ENCODE measurements around the gene CUX1. TPM values are rescaled to one million over a fixed set of nuclear protein-coding genes. Genes with fewer than 3 reads are reported as not detected.

CUX1 gene
- total and polyA plus RNA-seq, 2 of the 13 experiments (the other 11 are each of a cell fraction or from before 2014, with no cell fraction given), result 13.7 to 14.9 TPM

DNA sequence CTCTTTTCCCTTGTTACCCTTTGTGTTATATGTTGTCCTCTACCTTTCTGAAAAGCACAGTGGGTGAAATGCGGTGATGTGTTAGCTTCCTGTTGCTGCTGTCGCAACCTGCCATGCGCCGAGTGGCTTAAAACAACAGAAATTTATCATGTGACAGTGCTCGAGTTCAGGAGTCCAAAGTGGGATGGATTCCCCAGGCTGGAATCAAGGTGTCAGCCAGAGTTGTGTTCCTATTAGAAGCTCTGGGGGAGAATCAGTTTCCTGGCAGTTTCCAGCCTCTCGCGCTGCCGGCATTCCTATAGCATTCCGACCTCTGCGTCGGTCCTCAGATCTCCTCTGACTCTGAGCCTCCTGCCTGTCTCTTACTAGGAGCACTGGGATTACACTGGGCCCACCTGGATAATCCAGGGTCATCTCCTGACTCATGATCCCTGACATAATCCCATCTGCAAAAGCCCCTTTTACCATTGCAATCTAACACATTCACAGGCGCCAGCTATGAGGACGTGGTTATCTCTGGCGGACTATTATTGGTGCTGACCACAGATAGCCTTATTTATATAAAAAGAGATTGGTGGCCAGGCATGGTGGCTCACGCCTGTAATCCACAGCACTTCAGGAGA lies 207.5 kb downstream of the CUX1 start (continued):
- TF ChIP-seq, protein P1, sequence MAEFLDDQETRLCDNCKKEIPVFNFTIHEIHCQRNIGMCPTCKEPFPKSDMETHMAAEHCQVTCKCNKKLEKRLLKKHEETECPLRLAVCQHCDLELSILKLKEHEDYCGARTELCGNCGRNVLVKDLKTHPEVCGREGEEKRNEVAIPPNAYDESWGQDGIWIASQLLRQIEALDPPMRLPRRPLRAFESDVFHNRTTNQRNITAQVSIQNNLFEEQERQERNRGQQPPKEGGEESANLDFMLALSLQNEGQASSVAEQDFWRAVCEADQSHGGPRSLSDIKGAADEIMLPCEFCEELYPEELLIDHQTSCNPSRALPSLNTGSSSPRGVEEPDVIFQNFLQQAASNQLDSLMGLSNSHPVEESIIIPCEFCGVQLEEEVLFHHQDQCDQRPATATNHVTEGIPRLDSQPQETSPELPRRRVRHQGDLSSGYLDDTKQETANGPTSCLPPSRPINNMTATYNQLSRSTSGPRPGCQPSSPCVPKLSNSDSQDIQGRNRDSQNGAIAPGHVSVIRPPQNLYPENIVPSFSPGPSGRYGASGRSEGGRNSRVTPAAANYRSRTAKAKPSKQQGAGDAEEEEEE (CRISPR knock-in tag; IDR thresholded peaks at IDR 0.05; ENCODE audit: borderline replicate concordance), result no peak
- TF ChIP-seq KAT2B (IDR thresholded peaks at IDR 0.05; ENCODE audit: borderline replicate concordance, low read depth, low read length) (no peak), ZNF800 (CRISPR knock-in tag; IDR thresholded peaks at IDR 0.05) (peak; percentile 78), KDM4B (CRISPR knock-in tag; IDR thresholded peaks at IDR 0.05) (no peak), ERF (CRISPR knock-in tag; IDR thresholded peaks at IDR 0.05) (peak; percentile 64), HOXA9 (CRISPR knock-in tag; IDR thresholded peaks at IDR 0.05; ENCODE audit: borderline replicate concordance) (0 out of 2 replicates have a peak, but pooled peaks have one; percentile 64), GABPB1 (CRISPR knock-in tag; IDR thresholded peaks at IDR 0.05) (peak; percentile 57; the same call in 1 of the 2 replicates), ZNF766 (CRISPR knock-in tag; IDR thresholded peaks at IDR 0.05; ENCODE audit: borderline replicate concordance) (no peak), KAT7 (CRISPR knock-in tag; IDR thresholded peaks at IDR 0.05; ENCODE audit: borderline replicate concordance) (no peak), NFE2L1 (CRISPR knock-in tag; IDR thresholded peaks at IDR 0.05; ENCODE audit: borderline replicate concordance) (no peak), TFDP1 (CRISPR knock-in tag; IDR thresholded peaks at IDR 0.05; ENCODE audit: borderline replicate concordance) (no peak), ZNF652 (CRISPR knock-in tag; IDR thresholded peaks at IDR 0.05; ENCODE audit: borderline replicate concordance, low read depth) (no peak), ZNF614 (CRISPR knock-in tag; IDR thresholded peaks at IDR 0.05; ENCODE audit: borderline replicate concordance) (peak; percentile 27; the same call in 1 of the 2 replicates), CC2D1A (CRISPR knock-in tag; IDR thresholded peaks at IDR 0.05) (no peak), ZNF510 (CRISPR knock-in tag; IDR thresholded peaks at IDR 0.05; ENCODE audit: low read depth) (no peak), ZNF101 (CRISPR knock-in tag; IDR thresholded peaks at IDR 0.05; ENCODE audit: borderline replicate concordance, low read depth) (no peak), ZNF775 (CRISPR knock-in tag; IDR thresholded peaks at IDR 0.05; ENCODE audit: borderline replicate concordance) (no peak), SCMH1 (CRISPR knock-in tag; IDR thresholded peaks at IDR 0.05; ENCODE audit: borderline replicate concordance) (no peak), RFXANK (CRISPR knock-in tag; IDR thresholded peaks at IDR 0.05) (no peak), ZNF382 (CRISPR knock-in tag; IDR thresholded peaks at IDR 0.05; ENCODE audit: borderline replicate concordance) (no peak), ZSCAN21 (CRISPR knock-in tag; IDR thresholded peaks at IDR 0.05; ENCODE audit: borderline replicate concordance) (no peak; the same call in 1 of the 2 replicates), CHD2 (IDR thresholded peaks at IDR 0.05; ENCODE audit: low read depth, low read length) (0 out of 2 replicates have a peak, but pooled peaks have one; percentile 46), GTF3A (CRISPR knock-in tag; conservative IDR thresholded peaks at IDR 0.05) (no peak), ARID2 (CRISPR knock-in tag; IDR thresholded peaks at IDR 0.05; ENCODE audit: borderline replicate concordance) (no peak)
- TF ChIP-seq, protein P2, sequence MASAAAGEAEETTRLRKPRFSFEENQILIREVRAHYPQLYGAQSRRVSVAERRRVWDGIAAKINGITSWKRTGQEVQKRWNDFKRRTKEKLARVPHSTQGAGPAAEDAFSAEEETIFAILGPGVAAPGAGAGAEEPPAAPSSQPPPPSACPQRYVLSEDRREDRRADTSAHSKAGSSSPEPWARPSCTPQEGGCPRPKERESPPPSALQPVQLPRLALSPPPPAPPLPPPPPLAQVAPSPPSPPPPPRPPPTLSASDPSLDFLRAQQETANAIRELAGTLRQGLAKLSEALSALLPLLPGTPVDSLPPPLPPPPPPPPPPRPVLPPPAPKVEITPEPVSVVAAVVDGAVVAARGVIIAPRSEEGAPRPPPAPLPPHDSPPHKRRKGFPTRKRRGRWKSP (CRISPR knock-in tag; IDR thresholded peaks at IDR 0.05), result peak; percentile 73; the same call in 1 of the 2 replicates
